Measurements from ENCODE around the gene RDH14. TPM values are rescaled to one million over a fixed set of nuclear protein-coding genes. Genes with fewer than 3 reads are reported as not detected.

Gene RDH14
- total RNA-seq, 1 donor from 2014 or later = 27.8 TPM

DNA sequence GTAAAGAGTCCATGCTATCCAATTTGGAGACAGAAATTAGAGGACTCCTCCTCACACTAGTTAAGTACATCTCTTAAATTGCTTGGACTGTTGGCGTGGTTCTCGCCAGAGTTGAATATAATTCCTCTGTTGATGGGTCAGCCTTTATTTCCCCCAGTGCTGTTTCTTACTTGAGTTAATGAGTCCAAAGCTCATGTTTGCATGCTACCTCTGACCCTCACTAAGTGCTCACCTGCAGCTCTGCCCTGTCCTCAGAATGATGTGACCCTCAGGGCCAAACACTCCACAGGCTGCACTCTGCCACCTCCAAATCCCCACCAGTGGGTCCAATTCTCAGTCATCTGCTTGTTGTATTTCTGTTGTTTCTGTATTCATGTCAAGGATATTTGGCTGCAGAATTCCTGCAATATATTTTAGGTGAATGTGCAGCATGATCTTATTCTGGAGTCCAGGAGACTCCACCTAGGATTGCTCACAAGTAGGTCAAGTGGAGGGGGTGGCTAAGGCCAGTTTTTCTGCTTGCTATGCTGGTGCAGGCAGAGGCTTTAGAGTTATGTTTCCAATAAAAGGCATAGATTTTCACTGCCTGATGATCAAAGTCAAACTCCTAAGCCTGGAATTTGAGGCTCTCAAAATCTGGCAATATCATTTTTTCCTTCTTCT lies 37.8 kb downstream of the RDH14 start:
- H3K36me3 ChIP-seq (ENCODE audit: control insufficient read depth, insufficient read depth, low read length) = no peaks in the 10 kb centered on the region
- no peaks in the 10 kb centered on the region for H3K27me3 ChIP-seq (ENCODE audit: control insufficient read depth, insufficient read depth, low read length)
- TF ChIP-seq, protein P1, sequence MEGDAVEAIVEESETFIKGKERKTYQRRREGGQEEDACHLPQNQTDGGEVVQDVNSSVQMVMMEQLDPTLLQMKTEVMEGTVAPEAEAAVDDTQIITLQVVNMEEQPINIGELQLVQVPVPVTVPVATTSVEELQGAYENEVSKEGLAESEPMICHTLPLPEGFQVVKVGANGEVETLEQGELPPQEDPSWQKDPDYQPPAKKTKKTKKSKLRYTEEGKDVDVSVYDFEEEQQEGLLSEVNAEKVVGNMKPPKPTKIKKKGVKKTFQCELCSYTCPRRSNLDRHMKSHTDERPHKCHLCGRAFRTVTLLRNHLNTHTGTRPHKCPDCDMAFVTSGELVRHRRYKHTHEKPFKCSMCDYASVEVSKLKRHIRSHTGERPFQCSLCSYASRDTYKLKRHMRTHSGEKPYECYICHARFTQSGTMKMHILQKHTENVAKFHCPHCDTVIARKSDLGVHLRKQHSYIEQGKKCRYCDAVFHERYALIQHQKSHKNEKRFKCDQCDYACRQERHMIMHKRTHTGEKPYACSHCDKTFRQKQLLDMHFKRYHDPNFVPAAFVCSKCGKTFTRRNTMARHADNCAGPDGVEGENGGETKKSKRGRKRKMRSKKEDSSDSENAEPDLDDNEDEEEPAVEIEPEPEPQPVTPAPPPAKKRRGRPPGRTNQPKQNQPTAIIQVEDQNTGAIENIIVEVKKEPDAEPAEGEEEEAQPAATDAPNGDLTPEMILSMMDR (IDR thresholded peaks at IDR 0.05; ENCODE audit: insufficient read depth, low read length, poor library complexity, severe bottlenecking) = no peak
- no peak overlapping the region for H3K4me3 ChIP-seq (ENCODE audit: low read depth, low read length)
- no peak for DNase-seq (ENCODE audit: low read depth)

DNA sequence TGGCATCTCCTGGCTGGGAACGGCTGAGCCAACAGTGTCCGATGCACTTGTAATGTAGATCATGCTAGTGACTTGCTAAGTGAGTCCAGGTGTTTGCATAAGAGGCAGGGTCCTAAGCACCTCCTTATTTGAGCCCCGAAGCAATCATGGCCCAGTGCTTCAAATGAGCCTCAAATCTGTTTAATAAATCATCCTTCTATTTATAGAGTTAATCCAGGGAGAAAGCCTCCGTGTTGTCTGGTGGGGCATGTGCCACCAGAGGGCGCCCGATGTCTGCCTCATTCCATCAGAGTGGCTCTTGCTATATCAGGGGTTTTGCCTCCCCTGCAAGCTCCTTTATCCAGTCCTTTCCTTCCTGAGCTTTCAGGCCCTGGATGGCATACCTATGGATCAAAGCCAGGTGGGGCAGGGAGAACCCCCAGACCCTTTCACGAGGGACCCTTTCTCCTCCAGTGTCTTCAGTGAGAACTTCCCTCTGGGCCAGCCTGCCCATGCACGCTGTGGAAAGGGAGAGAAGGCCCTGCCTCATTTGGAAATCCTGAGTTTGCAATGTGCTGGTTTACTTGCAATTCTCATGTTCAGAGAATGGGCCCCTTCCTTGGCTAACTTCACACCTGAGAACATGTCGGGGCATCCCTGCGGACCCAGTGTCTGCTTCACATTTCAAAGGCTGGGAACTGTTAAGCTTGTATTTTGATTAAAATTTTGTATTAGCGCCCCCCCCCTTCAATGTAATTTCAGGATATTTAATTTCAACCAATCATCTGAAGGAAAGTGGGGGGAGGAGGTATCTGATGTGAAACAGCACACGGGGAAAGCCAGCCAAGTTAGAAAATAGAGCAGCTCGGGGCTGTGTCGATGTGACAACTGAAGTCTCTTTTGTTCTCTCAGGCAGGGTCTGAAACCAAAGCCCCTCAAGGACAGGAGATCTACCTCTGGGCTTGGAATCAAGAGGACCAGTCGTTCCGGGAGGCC lies 39.7 kb downstream of the RDH14 start:
- TF ChIP-seq, protein P1 (IDR thresholded peaks at IDR 0.05; ENCODE audit: insufficient read depth, low read length, poor library complexity, severe bottlenecking) = peak; percentile 90
- Histone ChIP-seq H3K4me3 (ENCODE audit: low read depth, low read length) (no peak overlapping the region), H3K27me3 (ENCODE audit: control insufficient read depth, insufficient read depth, low read length) (no peaks in the 10 kb centered on the region), H3K36me3 (ENCODE audit: control insufficient read depth, insufficient read depth, low read length) (no peaks in the 10 kb centered on the region)
- DNase-seq (ENCODE audit: low read depth) = no peak

DNA sequence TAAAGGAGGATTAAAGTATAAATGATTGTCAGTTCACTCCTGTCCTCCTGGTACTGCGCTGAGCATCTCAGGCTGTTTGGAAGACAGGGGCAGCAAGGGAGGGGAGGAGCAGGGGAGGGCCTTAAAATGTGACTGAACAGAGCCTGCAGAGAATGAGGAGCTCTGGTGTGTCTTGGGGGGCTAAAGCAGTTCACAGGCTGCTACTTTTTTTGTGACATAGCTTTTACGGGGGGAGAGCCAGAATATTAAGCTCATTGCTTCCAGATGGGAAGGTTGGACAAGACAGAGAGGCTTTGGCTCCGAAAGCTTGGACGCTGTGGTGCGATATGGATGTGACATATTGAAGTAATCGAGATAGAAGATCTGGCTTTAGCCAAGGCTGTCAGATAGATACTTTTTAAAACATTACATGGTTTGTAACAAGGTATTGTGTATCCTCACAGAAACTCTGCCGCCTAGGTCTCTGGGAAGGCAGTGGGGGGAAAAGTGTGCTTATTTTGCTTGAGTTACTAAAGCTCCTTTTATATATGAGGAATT lies 40.5 kb downstream of the RDH14 start:
- Histone ChIP-seq H3K27me3 (ENCODE audit: control insufficient read depth, insufficient read depth, low read length) (no peaks in the 10 kb centered on the region), H3K4me3 (ENCODE audit: low read depth, low read length) (no peak overlapping the region), H3K36me3 (ENCODE audit: control insufficient read depth, insufficient read depth, low read length) (no peaks in the 10 kb centered on the region)
- DNase-seq (ENCODE audit: low read depth) = no peak
- TF ChIP-seq, protein P1 (IDR thresholded peaks at IDR 0.05; ENCODE audit: insufficient read depth, low read length, poor library complexity, severe bottlenecking) = no peak

DNA sequence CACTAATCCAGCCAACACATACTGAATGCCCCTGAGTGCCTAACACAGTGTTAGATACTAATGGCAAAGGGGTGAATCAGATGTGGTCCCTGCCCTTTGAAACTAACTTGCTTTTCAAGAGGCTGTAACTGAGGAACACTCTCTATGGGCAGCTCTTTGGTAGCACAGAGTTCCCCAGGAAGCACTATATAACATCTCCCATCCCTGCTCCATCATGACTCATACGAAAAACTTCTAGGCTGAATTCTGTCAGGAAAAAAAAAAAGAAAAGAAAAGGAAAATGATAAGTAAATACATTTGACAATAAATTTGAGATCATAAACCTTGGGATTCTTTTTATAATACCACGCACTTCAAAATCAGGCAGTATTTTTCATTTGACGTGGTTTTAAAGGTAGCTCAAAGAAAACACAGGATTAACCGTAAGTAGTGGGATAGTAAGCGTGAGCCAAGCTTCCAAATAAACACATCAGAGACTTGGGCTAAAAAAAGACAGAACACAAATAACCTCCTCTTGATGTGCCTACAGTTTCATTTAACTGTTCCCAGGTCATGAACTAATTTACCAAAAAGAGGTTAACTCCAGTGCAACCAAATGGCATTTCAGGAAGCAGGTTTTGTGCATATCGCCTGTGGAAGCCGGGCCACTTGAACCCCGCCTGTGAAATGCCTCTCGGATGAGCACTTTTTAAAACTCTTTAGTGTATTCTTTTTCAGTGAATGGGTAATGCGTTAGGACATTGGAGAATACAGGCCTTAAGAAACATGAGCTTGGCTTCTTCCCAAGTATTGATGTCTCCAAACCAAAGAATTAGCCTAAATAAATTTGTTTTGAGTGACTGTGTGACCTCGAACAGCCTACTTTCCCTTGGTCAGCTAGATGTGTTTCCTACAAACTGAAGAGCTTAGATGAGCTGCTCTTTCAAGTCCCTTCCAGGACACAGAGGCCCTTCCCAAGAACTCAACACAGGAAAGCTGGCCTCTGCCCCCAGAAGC lies 42.0 kb downstream of the RDH14 start:
- Histone ChIP-seq H3K27me3 (ENCODE audit: control insufficient read depth, insufficient read depth, low read length) (no peaks in the 10 kb centered on the region), H3K4me3 (ENCODE audit: low read depth, low read length) (no peak overlapping the region), H3K36me3 (ENCODE audit: control insufficient read depth, insufficient read depth, low read length) (no peaks in the 10 kb centered on the region)
- TF ChIP-seq, protein P1 (IDR thresholded peaks at IDR 0.05; ENCODE audit: insufficient read depth, low read length, poor library complexity, severe bottlenecking) = no peak
- no peak for DNase-seq (ENCODE audit: low read depth)

DNA sequence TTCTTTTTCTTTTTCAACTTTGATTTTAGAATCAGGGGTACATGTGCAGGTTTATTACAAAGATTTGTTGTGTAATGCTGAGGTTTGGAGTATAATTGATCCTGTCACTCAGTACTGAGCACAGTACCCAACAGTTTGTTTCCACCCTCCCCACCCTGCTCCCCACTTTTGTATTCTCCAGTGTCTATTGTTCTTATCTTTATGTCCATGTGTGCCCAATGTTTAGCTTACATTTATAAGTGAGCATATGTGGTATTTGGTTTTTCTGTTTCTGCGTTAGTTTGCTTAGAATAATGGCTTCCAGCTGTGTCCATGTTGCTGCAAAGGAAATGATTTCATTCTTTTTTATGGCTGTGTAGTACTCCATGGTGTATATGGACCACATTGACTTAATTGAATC lies 43.1 kb downstream of the RDH14 start:
- H3K27me3 ChIP-seq (ENCODE audit: control insufficient read depth, insufficient read depth, low read length) = no peaks in the 10 kb centered on the region
- H3K36me3 ChIP-seq (ENCODE audit: control insufficient read depth, insufficient read depth, low read length) = no peaks in the 10 kb centered on the region
- no peak for DNase-seq (ENCODE audit: low read depth)
- H3K4me3 ChIP-seq (ENCODE audit: low read depth, low read length) = no peak overlapping the region
- TF ChIP-seq, protein P1 (IDR thresholded peaks at IDR 0.05; ENCODE audit: insufficient read depth, low read length, poor library complexity, severe bottlenecking) = no peak

Data from kidney epithelial cell (primary cell).